Measurements from ENCODE around the gene XKR7.

The XKR7 gene

DNA sequence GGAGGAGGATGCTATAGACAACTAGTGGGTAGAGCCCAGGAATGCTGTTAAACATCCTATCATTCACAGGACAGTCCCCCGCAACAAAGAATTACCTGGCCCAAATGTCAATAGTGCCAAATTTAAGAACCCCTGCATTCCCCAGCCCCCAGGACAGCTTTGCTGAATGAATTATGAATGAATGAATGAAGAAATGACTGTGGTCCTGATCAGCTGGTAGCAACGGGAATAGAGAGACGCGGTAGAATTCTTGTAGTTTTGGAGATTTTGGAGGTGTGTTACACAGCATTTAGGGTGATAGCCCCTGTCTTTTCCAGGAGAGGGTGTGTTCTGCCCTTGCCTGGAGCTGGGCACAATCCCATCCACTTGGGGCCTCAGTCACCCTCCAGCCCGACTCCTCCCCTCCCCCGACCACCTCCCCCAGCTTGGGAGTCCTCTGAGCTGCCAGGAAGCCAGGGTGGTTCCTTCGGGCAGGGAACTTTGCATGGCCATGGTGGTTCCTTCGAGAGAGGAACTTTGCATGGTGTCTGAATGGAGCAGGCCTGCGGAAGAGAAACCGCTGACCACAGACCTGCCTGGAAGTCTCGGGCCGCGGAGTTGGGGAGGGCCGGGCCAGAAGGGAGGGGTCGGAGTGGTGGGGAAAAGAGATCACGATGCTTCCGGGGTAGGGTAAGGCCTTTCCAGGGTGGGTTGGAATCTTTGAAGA, 83.1 kb downstream of the XKR7 start:
- DNase-seq = no peak

- DNase-seq = no peak
Observed at GRCh38 chr20:32051720-32052089, 83.8 kb downstream of the XKR7 start.

GRCh38 chr20:32052090-32052777, 84.3 kb downstream of the XKR7 start, which contains the start of gene HCK:
TSS of gene HCK (plus strand) at chr20:32052242.
- DNase-seq = no peak

DNA sequence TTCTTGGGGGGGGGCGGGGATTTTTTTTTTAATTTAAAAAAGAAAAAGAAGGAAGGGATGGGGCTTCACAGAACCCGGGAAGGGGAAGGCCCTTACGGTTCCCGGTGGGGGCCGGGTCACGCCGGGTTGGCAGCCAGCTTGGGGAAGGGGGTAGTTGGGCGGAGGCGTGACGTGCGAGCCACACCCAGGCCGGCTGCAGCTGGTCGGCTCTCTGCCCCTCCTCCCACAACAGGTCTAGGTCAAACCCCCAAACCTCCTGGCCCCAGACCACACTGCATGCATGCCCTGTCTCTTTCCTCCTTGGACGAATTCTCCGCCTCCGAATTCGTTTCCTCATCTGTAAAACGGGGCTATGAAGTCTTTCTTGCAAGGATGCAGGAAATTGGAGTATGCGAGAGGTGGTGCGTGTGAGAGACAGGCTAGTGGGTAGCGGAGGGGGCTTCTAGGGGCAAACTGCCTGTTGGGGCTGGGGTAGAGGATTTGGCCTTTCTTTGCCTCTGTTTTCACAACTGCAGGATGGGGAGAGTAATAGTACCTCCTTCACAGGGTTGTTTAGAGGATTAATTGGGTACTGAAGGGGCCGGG, 84.9 kb downstream of the XKR7 start:
- no peak for DNase-seq

All from T-helper 1 cell (primary cell).